Measurements from ENCODE around the gene SLC16A2.
"Not testable (repeated sequence)": the region's sequence is repeated elsewhere in the genome, so short reads cannot be mapped to it uniquely, and the experiment has no call there.

The SLC16A2 gene

DNA sequence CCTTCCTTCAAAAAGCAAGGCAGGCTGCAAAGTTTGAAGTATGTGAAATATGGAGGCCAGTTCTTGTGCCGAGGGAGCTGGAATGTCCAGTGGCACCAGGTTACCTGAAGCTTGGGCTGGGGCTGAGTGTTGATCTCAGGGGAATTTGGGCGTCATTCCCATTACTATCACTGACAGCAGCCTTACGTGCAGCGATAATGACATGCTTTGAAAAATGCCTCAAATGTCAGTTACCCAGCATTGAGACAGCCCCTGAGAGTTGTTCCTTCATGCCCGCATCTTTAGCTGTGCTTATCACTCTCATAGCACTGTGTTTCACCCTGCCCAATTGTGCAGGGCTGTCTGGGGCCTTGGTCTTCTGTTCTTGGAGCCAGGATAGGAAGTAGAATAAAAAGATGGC lies 27.4 kb downstream of the SLC16A2 start:
- no peak for DNase-seq

DNA sequence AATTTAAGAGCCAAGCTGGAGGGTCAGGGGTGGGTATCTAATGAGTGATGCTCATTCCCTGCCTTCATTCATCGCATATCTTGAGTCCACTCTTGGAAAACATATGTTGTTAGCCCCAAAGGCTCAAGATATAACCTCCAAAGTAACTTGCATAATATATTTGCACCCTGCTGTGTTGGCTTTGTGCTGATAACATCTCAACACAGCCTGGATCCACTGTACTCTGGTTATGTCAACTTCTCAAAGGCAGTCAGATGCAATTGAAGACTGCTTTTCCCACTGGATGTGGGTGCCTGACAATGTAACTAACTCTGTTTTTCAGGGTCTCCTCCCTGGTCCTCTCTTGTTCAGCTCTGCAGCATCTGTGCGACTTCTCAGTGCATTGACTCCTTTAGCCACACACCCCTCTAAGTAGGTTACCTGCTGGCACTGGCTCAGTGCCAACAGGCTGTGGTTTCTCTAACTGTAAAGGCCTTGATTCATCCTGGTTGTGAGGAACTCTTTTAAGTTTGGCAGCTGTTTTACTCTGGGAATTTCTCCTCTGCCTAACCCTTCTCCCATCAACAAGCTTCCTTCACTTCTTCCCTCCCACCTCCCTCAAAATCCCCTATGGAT lies 28.1 kb downstream of the SLC16A2 start:
- peak; percentile 40 for DNase-seq

DNA sequence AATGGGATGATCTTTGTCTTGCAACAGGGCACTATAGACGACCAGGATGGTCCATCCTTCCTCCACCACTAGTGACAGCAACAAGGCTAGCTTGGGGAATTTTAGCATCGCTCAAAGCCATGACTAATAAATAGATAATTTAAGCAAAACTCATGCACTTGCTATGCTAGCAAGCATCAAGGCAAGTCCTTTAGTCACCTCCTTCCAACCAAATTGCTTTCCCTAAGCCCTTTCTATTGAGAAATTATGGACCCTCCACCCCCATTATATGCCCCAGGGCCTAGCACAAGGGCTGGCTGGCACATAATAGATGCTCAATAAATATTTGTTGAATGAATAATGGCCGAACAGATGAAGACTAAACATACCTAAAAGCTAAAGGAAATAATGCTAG lies 28.6 kb downstream of the SLC16A2 start:
- DNase-seq: no peak

DNA sequence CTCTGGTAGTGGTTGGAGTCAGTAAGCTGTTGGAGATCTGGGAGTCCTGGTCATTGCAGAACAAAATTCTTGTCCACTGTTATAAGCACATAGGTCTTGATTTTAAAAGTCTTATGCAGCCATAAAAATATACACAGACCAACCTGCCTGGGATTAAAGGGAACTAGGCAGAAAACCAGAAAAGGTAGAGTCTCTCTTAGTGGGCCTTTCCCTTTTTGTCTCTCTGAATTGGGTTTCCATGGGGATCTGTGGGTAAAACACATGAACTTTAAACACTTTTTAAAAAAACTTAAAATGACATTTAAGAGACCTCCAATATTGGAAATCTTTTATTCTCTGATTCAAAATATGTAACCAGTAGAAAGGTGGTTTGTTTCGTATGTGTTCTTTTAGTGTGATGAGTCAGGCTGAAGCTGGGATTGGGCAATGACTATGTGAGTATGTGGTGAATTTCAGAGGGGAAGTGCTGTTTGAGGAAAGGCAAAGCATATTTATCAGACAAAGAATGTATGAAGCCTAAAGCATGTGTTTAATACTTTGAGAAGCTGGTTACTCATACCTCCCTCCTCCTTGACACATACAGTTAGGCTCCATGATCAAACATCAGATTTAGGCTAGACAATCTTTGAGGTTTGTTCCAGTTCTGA lies 29.6 kb downstream of the SLC16A2 start:
- no peak for DNase-seq

DNA sequence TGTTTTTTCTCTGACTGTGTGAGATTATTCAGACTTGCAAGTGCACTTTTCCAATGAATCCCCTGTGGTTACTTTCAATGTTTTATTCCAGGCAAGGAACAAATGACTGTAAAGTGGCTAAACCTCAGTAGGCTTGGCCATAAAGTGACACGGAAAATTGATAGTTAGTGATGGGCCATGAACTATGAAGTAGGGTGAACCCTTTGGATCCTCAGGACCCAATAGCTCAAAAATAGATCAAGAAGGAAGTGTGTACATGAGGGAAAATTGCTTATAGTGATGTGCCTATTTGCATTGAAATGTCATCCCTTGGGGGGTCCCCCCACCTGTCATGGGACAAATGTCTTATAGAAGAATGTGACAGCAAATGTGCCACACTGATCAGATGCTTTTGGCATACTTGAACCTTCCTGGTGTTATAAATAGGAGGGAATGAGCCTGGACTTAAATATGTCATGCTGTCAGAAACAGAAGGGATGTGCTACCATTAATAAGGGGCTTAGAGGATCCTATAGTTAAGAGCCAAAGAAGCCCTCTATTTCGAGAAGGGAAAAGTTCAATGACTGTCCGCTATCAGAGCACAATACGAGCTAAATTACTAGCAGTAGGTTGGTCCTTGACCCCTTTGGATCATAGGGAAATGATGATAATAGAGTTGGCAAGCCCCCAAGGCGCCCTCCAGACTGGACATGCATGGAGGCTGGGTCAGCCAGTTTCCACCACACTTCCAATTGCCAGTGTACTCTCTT lies 30.3 kb downstream of the SLC16A2 start:
- DNase-seq: no peak

DNA sequence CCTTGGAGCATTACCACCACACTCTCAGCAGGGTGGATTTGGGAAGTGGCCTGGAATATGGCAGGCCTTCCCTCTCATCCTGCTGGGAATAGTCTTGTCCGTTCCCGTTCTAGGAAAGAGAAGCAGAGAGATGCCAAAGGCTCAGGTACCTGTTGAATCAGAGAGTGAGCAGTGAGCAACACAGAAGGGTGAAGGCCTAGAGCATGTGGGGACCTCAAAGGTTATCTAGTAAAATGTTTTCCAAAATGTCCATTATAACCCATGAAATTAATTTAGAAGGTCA lies 30.8 kb downstream of the SLC16A2 start:
- no peak for DNase-seq

DNA sequence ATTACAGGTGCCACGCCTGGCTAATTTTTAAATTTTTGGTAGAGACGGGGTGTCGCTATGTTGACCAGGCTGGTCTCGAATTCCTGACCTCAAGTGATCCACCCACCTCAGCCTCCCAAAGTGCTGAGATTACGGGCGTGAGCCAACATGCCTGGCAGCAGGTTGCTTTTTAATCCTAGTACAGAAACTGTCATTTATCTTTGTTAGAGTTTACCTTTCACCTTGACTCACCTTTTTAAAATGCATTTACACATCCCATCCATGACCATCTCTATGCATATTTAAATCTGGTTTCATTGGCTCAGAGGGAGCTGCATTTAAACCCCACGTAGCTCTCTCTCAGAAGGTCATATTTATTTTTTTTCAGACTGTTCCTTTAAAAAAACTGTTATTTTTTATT lies 31.9 kb downstream of the SLC16A2 start:
- DNase-seq: no peak

DNA sequence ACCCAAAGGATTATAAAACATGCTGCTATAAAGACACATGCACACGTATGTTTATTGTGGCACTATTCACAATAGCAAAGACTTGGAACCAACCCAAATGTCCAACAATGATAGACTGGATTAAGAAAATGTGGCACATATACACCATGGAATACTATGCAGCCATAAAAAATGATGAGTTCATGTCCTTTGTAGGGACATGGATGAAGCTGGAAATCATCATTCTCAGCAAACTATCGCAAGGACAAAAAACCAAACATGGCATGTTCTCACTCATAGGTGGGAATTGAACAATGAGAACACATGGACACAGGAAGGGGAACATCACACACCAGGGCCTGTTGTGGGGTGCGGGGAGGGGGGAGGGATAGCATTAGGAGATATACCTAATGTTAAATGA lies 32.9 kb downstream of the SLC16A2 start:
- not testable (repeated sequence) for DNase-seq

DNA sequence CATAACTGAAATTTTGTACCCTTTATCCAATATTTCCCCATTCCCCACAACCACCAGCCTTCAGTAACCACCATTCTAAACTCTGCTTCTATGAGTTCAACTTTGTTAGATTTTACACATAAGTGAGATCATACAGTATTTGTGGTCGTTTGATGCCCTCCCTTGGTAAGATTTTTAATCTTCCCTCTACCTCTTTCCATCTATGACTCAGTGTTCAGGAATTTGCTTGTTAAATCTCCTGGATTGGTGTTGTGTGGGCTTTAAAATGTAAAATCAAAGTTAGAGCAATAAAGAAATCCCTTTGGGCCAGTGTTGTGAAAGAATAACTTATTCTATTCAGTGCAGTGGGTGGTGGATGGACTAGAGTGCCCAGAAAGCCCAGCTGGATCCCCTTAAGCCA lies 37.4 kb downstream of the SLC16A2 start:
- no peak for DNase-seq

DNA sequence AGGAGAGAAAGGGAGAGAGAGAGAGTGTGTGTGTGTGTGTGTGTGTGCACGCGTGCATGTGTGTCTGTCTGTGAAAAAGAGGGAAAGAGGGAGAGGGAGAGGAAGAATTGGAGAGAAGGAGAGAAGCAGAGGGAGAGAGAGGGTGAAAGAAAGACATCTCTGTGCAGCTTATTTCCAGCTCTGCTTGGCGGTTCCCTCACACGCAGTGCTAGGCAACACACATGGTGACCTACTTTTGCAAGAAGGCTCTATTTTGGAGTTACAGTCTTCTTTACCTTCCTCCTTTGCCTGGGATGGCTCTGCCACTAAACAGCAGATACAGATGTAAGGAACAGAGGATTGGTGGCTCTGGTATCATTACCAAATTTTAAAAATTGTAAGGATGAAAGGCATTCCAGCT lies 40.1 kb downstream of the SLC16A2 start:
- DNase-seq: no peak

DNA sequence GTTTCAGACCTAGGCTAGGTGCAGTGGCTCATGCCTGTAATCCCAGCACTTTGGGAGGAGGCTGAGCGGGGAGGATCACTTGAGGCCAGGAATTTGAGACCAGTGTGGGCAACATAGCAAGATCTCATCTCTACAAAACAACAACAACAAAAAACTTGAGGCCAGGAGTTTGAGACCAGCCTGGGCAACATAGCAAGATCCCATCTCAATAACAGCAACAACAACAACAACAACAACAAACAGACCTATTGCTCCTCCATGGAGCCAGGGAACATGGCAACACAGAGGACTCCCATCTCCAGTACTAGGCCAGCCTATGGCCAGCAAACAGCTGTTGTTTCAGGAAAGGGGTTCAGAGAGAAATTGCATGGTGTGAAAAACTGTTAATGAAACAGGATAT lies 43.4 kb downstream of the SLC16A2 start:
- no peak for DNase-seq

DNA sequence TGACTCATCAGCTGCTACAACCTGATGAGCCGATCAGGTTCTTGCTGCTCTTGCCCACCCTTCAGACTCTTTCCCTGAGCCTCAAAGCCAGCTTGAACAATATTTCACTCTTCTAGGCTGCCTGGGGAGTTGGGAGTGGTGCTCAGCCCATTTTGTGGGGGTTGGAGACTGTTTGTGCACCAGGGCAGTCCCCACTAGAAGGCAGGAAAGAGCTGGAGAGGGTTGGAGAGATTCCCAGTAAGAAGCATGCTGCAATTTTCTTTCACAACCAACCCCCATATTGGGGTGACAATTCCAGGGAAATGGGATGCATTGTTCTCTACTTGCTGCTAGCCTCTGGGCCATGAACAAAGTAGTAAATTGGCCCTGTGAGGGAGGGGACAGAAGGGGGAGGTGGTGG lies 44.1 kb downstream of the SLC16A2 start:
- no peak for DNase-seq

DNA sequence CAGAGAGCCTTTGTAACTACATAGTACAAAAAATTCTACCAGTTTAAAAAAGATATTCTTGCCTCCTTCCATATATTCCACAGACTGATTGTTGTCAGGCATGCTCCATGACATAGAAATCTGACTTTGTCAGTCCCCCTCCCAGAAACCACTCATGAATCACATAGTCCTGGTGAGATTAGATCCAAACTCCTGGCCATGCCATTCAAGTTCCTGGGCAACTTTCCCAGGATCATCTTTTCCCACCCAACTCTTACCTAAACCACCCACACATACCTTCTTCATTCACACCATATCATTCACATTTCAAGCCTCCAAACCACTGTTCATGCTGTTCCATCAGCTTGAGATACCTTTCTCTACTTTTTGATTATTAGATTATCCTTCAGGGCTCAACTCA lies 46.4 kb downstream of the SLC16A2 start:
- DNase-seq: no peak

DNA sequence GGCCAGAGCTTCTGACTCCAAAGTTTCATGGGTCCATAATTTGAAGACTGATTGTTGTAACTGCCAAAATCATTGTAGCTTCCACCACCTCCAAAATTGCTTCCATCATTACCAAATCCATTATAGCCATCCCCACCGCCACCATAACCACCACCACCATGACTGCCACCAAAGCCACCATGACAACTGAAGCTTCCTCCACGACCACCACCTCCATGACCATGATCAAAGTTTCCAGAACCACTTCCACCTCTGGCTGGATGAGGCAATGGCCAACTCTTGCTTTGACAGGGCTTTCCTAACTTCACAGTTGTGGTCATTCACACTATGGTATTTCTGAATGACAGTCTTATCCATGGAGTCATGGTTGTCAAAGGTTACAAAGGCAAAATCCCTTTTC lies 51.8 kb downstream of the SLC16A2 start:
- not testable (repeated sequence) for DNase-seq

DNA sequence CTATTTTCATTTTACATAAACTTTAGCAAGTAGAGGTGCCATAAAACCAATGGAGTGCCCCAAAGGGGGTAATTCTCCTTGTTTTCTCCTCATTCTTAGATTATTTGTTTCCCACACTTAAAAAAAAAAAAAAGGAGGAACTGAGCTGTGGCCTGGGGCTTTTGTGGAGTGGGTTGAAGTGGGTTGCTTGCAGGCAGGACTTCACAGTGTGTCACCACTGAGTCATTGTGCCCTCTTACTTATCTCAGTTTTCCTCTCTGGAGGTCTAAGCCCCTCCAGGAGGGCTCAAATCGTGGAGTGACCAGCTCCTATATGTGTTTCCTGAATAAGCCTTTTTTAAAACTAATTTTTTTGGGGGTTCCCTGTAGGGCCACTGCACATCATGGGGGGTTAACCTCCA lies 69.0 kb downstream of the SLC16A2 start:
- no peak for DNase-seq

DNA sequence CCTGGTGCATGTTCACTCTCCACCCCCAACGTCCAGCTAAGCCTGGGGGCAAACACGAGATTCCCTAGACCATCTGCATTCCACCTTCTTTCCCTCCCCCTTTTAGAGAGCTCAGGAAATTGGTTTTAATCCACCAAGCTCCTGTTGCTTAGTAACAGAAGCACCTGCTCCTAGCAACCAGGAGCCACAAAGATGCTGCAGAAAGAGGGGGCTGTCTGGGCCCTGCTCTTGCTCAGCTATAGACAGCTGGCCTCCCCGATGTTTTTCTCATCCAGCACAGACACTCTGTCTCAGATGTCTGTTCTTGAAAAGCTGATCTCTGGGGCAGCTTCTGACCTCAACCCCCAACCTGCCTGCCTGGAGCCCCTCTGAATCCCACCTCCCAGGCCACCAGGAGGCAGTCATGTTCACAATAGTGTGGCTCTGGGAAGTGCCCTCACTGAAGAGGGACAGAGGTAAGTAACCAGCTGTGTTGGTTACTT lies 71.5 kb downstream of the SLC16A2 start:
- no peak for DNase-seq

DNA sequence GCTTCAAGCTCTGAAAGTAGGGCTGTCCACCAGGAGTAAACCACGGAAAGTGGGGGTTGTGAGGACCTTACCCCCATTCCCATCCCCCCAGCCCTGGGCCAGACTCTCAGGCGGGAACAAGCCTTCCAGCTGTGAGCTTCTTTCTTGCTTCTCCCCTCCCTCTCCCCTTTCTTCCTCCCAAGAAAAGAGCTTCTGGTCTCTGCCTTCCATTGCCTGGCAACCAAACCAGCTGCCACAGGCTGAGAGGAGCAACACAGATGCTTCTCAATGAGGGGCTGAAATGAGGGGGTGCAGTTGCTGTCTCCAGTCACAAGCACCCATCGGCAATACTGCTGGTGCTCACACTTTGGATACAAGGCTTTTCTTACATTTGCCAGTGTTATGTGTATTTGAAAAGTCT lies 72.5 kb downstream of the SLC16A2 start:
- no peak for DNase-seq

DNA sequence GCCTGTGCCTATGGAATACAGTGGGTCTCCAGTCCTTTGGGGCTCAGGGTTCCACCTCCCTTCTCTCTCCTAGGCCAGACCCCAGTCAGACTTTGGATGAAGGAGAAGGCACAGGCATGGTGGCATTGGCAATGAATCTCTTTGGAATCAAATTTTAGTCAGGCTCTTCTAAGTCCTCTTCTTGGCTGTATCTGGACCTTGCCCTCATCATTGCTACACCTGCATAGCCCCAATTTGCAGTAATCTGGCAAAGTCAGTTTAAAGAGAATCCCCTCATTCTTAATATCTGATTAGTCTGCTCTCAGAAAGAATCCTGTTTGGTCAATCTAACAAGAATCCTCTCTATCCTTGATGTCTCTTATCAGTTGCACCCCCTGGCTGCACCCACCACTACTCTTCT lies 77.6 kb downstream of the SLC16A2 start:
- DNase-seq: no peak

DNA sequence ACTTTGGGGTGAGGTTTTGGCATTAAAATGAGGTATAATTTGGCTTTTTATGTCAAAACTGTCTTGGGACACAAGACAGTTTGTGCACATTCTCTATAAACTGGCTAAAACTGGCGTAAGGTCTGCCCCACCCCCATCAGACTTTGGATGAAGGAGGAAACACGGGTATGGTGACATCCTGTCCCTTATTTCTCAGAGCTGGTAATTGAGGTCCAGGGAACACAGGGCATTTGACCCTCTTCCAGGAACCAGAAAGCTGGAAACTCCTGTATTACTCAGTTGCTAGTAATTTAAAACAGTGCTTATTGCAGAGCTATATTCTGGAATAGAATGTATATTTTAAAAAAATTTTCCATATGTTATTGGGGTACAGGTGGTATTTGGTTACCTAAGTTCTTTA lies 78.8 kb downstream of the SLC16A2 start:
- DNase-seq: no peak

DNA sequence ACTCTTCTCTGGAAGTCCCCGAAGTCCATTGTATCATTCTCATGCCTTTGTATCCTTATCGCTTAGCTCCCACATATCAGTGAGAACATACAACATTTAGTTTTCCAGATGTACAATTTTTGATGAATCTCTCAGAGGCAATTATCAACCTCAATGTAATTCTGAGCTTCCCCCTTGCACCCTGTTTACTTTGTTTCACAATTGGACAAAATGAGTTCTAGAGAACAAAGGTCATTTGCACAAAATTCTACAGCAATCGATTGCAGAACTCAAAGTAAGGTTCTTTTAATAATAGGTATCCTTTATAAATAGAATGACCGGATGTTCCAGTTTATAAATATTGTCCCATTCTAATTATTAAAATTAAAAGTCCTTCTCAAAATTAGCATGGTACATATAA lies 79.3 kb downstream of the SLC16A2 start:
- DNase-seq: no peak

DNA sequence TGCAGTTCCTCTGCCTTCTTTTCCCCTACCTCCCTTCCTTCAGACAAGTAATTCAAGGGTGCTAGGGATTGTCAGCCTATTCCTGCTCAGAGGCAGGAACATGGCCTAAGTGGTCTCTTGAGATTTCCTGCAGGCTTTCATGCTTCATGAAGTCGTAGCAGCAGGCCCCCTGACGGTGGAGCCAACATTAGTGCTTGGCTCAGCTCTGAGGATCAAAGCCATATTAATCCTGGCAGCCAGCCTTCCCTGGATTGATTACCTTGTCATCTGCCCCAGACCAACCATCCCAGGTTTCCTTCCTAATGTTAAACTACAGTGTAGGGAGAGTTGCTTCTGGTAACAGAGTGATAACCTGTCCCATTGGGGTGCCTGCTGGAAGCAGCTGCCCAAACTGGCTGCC lies 84.1 kb downstream of the SLC16A2 start:
- no peak for DNase-seq

DNA sequence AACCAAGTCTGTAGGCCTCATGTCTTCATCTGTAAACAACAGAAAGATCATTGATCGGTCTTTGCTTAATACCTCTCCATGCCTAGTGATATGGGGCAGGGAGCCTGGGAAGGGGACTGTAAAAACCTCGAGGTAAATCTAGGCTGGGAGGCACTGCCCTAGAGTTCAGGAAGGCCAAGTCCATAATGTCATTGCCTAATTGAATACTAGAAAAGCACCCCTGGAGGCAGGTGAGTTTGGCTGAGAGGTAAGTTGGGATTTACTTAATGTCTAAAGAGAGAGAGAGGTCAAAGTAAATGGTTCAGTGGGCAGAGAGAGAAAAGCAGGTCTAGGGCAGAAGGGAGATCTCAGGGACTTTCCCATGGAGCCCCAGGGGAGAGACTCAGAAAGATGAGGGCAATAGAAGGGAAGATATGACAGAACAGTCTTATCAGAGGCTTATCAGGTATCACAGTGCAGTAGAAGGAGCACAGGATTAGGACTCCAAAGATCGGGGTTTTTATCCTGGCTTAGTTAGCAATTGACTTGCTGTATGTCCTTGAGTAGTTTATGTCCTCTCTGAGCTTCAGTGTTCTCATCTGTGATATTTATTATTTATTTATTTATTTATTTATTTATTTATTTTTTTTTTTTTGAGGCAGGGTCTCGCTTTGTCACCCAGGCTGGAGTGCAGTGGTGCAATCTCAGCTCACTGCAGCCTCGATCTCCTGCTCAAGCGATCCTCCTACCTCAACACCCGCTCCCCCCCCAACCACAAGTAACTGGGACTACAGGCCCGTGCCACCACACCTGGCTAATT lies 85.2 kb downstream of the SLC16A2 start:
- DNase-seq: no peak

DNA sequence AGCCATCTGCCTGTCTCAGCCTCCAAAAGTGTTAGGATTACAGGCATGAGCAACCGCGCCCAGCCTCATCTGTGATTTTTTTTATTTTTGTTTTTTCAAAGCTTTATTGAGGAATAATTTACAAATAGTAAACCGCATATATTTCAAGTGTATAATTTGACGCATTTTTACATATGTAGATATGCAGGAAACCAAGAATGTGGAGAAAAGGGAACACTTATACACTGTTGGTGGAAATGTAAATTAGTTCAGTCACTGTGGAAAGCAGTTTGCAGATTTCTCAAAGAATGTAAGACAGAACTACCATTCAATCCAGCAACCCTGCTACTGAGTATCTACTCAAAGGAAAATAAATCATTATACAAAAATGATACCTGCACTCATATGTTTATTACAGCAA lies 85.9 kb downstream of the SLC16A2 start:
- DNase-seq: no peak

DNA sequence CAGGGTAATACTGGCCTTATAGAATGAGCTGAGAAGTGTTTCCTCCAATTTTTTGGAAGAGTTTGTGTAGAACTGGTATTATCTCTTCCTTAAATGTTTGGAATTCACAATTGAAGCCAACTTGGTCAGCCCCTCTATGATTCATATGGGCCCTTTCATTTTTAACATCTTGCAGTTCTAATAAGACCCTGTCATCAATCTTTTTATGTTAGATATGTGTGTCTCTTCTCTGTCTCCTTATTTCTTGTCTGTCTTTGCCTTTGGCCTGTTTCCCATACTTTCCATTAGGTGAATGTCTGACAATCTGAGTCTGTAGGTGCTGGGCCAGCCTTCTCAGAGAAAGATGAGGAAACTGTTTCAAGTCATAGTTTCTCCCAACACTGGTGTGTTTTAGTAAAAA lies 88.7 kb downstream of the SLC16A2 start:
- DNase-seq: no peak
